ENCODE results near the gene CPLX1.
"Not testable (repeated sequence)": the region's sequence is repeated elsewhere in the genome, so short reads cannot be mapped to it uniquely, and the experiment has no call there.

CPLX1 gene

DNA sequence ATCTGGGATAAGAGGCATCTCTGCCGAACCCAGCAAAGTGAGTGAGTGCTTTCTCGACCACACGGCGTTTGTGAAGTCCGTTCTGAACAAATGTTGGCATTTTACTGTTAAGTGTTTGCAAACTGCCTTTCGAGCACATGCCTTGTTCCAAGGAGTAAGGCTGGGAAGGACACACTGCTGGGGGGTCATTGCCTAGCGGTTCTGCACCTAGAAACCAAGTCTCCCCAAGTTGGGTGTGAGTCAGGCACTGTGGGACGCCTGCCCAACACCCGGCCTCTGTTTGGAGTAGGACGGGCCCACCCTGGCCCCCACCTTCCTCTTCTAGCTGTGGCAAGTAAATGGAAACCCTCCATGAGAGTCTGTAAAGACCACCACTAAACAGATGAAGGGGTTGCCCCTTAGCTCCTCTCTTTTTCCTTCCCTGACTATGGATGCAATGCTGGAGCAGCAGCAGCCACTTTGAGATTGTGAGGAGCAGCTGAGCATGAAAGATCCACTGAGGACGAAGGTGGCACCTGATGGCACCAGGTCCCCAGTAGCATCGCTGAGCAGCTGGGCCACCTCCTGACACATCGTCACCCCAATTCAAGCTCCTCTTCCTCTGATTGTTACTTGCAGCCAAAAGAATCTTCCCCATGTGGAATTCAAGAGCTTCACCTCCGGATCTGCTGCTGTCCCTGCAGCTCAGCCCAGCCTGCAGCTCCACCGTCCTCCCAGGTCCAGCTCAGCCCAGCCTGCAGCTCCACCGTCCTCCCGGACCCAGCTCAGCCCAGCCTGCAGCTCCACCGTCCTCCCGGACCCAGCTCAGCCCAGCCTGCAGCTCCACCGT lies 6.3 kb downstream of the CPLX1 start:
- no peak for DNase-seq

DNA sequence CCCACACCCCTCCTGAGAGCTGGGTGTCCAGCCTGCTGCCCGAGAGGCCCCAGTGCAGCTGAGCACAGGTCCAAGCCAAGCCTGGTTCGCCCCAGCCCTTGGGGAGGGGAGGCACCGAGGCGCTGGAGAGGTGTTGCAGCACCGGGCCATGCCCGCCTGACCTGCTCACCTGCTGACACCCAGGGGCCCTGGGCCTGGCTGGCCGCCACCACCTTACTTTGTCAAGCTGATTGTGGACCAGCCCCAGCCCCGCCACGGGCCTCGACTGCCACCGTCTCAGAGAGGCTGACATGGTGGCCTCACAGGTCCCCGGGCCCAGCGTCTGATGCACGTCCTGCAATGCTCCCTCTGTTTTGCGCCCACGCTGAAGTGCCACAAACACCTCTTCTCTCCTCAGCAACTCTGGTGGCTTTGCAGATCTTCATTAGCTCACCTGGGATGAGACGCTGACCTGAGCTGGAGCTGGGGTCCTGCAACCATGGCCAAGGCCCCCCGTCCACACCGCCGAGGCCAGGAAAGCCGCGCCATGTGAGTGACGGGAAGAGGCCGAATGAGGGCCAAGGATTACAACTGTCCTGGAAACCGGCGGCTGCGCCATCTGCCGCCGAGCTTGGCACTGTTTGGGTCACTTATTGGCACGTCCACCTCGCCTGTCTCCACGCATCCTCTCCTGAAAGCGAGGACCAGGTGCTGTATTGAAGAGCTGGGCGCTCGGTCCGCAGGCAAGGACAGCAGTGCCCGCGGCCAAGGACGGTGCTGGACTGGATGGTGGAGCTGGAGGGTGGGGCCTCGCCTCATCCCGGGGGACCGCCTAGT lies 7.6 kb downstream of the CPLX1 start:
- DNase-seq: no peak

DNA sequence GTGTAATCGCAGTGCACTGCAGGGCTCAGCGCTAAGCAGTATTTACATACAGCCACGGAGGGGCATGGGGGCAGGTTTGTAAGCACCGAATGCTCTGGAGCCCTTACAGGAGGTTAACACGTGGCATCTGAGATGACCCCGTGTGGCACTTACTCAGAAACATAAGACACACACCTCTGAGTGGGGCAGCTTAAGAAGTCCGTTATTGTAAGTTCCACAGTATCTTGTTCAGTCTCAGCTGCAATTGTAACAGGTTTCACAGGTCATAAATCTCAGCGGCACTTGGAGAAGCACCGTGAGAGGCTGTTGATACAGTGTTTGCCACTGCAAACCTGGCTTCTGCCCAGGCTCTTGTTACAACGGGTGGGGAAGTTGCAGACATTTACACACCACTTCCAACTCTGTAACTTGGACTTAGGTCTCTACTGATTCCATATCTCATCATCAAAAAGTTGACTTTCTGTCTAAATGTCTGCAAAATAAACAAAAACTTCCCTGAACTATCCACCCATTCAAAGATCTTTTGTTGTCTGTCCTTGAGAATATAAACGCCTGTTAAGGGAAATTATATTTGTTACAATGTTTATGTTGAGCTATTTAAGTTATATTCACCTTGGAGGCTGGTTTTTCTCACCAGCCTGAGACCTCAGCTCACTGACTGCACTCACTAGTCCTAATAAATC lies 10.3 kb downstream of the CPLX1 start:
- DNase-seq: no peak

DNA sequence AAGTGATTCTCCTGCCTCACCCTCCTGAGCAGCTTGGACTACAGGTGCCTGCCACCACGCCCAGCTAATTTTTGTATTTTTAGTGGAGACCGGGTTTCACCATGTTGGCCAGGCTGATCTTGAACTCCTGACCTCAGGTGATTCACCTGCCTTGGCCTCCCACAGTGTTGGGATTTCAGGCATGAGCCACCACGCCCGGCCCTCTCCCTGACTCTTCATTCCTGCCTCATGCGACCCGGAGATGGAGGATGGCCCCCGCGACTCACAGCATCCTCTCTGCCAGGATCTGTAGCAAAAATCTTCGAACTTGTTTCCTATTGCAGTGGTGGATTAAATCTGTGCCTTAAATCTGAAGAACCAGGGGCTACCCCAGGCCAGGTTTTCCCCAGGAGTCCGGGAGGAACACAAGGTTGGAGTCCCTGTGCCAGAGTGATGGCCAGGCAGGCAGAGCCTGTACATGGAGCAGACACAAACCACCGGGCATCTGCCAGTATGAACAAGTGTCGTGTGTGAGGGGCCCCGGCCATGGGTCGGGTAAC lies 11.5 kb downstream of the CPLX1 start:
- DNase-seq: no peak

DNA sequence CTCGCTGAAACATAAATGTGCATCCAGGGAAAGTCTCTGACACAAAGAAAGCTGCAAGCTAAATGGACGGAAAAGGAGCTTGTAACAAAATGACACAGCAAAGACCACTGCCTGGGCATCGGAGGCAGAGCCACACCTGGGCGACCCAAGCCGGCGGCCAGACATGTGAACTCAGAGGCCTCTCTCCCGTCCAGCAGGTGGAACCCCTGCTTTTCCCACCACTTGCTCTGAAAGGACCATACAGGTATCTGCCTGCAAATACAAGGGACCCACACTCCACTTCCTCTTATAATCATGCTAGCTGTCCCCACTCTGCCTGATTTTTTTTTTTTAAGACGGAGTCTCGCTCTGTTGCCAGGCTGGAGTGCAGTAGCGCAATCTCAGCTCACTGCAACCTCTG lies 12.0 kb downstream of the CPLX1 start:
- no peak for DNase-seq

DNA sequence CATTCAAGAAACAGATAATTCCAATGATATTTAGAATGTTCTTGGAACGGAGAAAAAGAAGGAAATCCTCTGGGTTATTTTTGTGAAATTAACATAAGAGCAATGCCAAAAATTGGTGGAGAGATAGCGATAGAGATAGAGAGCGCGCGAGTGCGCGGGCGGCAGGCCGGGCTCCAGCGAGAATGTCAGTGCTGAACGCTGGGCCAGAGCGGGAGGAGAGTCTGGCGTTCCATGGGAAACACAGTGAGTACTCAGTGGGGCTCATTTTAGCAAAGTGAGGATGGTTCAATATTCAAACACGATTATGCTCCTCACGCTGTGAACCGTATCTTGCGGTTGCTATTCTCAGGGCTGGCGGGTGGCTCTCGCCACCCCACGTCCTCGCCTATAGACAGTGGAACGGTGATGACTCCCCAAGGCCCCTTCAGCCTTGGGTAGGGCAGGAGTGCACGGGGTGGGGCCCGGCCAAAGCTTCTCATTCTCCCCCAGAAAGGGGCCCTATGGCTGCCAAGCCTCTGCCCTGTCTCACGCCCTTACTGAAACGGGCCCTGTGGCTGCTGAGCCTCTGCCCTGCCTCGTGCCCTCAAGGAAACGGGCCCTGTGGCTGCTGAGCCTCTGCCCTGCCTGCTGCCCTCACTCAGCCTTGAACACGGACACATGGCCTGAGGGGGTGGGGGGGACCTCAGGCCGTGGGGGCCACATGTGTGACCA lies 16.9 kb downstream of the CPLX1 start:
- DNase-seq: no peak

DNA sequence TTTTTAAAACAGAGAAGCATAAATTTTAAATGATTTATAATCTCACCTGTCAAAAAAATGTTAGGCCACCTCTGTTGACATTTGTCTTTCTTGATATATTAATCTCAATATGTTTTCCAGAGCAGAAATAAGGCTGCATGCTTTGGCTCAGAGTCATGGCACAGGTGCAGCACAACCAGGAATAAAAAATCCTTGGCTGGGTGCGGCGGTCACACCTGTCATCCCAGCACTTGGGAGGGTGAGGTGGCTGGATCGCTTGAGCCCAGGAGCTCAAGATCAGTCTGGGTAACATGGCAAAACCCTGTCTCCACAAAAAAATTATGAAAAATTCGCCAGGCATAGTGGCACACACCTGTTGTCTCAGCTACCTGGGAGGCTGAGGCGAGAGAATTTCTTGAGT lies 18.1 kb downstream of the CPLX1 start:
- DNase-seq: no peak

DNA sequence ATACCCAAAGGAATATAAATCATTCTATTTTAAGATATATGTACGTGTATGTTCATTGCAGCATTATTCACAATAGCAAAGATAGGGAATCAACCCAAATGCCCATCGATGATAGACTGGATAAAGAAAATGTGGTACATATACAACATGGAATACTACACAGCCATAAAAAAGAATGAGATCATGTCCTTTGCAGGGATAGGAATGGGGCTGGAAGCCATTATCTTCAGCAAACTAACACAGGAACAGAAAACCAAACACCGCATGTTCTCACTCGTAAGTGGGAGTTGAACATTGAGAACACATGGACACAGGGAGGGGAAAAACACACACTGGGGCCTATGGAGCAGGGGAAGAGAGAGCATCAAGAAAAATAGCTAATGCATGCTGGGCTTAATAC lies 18.9 kb downstream of the CPLX1 start:
- not testable (repeated sequence) for DNase-seq

DNA sequence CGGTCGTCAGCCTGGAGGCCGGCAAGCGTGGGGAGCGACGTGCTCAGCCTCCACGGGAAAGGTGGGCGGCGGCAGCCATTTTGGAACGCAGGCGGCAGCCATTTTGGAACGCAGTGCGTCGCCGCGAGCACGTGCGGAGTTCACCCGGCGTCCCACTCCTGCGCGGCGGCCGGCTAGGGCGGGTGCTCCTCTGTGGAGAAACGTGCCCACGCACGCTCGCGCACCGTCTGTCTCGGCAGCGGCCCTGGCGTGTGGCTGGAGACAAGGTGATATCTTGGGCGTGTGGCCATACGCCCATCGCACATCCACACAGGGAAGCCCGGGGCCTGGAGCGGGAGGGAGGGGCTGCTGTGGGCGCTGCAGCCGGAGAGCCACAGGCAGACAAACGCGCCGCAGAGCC lies 21.1 kb downstream of the CPLX1 start:
- no peak for DNase-seq

DNA sequence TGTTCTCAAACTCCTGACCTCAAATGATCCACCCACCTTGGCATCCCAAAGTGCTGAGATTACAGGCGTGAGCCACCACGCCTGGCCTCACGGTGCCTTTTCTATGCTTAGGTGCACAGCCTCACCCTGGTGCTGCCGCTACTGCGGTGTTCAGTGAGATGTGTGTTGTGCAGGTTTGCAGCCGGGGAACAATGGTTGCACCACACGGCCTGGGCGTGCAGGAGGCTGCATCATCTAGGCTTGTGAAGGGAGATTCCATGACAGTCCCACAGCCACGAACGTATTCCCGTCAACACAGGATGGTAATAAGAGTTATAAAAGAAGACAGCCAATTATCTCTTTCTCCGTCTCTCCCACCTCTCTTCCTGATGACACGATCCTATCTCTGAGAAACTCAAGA lies 22.0 kb downstream of the CPLX1 start:
- no peak for DNase-seq

DNA sequence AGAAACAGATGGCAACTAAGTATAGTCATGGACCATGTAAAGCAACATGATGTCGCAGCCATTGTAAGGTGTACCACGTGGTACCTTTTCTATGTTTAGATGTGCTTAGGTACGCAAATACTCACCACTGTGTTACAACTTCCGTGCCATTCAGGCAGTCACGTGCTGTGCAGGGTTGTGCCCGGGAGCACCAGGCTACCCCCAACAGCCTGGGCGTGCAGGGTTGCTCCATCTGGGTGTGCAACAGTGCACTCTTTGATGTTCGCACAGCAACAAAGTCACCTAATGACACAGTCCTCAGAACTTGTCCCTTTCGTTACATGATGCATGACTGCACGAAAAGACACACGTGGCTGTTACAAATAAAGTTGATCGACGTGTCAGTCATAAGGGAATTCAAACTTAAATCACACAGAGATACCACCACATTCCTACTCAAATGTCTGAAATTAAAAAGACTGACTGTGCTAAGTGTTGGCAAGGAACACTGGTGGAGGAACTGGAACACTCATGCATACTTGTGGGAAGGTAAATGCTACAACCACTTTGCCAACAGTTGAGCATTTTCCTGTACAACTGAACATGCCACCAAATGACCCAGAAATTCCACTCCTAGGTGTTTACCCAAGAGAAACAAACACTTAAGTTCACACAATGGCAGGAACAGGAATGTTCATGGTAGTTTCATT lies 24.3 kb downstream of the CPLX1 start:
- DNase-seq: no peak

DNA sequence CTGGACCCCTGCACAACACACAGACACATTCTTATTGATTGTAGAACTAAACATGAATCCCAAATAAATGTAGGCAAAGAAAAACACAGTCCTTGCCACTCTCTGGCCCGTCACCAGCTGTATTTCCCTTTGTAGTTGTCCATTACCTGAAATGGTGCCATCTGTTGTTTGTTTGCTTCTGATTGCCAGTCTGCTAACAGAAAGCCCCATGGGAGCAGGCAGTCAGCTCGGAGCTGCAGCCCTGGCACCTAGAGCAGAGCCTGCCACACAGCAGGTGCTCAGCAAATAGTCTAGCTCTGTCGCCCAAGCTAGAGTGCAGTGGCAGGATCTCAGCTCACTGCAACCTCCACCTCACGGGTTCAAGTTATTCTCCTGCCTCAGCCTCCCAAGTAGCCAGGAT lies 28.9 kb downstream of the CPLX1 start:
- no peak for DNase-seq

DNA sequence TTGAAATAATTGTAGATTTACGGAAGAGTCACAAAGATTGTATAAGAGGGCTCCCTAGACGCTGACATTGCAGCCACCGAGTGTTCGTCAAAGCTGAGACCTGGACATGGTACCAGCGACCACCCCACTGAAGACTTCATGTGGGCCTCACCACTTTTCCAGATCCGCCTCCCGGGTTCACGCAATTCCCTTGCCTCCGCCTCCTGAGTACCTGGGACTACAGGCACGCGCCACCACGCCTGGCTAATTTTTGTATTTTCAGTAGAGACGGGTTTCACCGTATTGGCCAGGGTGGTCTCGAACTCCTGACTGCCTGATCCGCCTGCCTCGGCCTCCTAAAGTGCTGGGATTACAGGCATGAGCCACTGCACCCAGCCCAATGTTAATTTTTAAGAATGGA lies 29.7 kb downstream of the CPLX1 start:
- DNase-seq: no peak

DNA sequence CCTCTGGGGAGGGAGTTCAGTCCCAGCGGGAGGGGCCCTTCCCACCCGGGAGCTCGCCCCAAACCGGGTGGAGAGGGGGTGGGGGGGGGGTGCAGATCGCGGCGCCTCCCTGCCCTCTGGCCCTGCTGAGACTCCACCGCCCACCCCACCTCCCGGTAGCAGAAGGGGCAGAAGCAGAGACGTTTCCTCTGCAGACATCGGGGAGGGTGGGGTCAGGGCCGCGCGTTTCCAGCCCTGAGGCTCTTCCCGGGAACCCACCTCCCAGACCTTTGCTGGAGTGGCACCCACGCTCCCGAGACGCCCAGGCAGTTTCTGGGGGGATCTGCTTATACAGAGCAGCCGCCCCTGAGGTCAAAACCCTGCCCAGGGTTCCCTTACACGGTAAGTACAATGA lies 30.2 kb downstream of the CPLX1 start:
- no peak for DNase-seq

DNA sequence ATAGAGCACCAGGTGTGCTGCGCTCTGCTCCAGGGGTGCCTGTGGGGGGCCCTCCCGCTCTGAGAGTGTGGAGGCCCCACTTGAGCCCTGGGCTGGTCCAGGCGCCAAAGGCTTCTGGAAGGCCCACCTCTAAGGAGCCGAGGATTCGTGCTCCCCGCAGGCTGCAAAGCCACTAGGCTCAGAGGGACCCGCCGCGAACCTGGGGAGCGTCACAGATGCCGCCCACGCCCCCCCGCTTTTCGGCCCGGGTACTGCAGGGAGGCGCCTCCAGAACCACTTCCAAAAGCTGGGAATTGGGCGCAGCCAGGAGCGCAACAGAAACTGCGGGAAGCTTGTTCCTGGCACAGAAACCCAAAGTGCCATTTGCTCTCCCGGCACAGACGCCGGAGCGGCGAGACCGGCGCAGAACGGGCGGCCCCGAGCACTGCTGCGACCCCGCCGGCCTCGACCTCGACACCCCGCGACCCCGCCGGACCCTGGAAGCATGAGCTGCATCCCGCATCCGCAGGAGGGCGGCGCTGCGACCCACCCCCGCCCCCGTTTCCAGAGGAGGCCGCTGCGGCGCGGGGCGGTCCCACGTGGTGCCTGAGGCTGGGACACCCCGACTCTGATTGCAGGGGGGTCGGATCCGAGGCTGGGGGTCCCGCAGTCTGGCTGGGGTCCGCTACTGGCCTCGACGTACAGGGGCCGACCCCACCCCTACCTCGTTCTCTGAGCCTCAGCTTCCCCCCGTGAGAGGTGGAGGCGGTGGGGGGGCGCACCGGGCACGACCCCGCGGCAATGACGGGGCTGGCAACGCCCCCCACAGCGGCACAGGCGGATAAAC lies 30.8 kb downstream of the CPLX1 start:
- no peak for DNase-seq

DNA sequence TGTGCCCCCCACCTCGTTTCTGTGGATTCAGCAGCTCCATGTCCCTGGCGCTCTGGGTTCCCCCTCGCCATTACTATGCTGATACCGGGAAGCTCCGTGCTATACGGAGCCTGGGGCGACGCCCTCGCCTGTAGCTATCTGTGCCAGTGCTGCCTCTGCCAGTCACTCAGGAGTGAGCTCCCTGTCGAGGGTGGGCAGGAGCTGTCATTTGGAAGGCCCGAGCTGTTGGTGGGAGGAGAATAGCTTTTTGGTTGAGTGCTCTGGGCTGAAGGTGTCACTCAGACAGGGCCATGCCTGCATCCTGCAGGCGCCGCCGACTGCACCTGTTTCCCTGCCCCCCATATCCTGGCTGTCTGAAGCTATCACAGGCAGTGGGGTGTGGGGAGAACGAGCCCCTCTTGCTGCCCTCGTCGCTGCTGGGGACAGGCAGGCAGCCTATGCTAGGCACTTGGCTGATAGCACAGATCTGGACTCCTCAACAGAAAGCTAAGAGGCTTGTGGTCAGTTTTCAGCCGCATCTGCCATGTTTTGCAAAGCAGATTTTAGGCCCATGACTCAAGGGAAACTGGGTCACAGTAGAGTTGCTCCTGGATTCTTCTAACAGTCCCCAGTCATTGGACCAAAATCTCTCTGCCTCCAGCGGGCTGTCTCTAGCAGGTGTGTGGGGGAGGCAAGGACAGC lies 31.8 kb downstream of the CPLX1 start:
- no peak for DNase-seq

DNA sequence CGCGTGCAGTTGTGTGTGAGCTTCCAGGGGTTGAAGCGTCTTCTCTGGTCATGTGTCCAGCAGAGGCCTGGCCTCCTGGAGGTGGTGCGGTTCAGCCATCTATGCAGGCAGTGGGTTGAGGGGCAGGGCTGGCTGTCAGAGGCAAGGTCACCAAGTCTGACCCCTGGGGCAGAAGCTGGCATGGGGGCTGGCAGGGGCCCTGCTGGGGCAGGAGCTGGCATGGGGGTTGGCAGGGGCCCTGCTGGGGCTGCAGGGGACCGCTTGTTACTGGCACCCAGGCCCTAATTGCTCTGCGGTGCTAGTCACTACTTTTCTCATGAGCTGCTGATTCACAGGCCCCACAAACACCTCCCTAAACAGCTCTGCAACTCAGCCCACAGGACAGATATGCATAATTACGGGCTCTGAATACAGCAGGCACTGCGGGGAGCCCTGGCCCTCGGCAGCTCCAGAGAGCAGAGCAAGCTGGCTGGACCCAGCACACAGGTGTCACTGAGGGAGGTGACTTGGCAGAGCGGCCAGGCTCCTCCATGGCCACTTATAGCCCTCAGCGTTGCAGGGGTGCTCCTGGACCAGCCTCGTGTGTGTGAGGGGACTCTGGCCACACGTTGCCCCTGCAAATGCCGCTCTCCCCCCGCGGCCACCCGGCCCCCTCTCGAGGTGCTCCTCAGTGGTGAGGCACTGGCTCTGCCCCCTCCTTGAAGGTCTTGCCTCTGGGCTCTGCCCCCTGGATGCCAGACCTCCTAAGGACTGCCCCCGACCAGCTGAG lies 32.7 kb downstream of the CPLX1 start:
- no peak for DNase-seq

DNA sequence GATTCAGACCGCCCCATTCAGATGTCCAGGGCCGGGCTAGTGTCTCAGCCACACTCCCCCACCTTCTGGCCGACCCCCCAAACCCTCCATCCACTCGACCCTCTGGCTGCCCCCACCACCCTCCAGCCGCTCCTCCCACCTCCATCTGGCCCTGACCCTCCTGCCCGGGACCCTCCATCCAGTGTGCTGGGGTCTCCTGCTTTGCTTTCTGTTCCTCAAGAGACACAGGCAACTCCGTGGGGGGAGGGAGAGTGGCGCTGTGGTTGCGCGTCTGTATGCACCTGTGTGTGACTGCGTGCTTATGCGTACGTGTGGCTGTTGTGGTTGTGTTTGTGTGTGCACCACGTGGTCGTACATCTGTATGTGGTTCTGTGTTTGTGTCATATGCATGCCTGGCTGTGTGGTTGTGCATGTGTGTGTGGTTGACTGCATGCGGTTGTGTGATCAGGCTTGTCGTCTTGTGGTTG lies 33.3 kb downstream of the CPLX1 start:
- no peak for DNase-seq

DNA sequence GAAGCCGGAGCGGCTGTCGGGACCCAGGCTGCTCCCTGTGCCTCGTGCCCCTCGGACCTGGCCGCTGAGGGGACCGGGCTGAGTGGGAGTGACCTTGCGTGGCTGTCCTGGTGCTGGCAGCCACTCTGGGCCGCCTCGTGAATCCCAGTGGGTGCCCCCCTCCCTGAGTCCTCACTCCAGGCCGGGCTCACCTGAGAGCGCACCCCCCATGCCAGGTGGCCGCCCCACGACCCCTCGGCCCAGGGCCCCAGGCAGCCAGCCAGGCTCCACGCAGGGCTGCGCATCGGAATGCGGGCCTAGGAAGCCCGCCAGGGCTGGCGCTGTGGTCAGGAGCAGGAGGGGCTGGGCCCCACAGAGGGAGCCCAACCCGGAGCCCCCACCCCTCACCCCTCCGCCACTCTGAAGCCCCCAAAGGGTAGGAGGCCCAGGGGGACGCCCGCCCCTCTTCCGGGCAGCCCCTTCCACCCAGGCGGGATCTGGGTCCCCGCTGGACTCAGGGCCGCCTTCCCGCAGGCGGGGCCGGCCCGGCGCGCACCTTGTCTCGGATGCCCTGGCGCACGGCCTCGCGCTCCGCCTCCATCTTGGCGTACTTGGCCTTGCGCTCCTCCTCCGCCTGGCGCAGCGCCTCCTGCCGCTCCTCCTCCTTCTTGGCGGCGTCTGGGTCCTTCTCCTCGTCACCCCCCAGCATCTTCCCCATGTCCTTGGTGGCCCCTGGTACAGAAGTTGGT lies 33.9 kb downstream of the CPLX1 start:
- DNase-seq: no peak
